Left lobe of liver (tissue), 2 donors: ENCODE measurements around the gene C10orf62. TPM values are rescaled to one million over a fixed set of nuclear protein-coding genes. Genes with fewer than 3 reads are reported as not detected.
"Not testable (repeated sequence)": the region's sequence is repeated elsewhere in the genome, so short reads cannot be mapped to it uniquely, and the experiment has no call there.

Experiments
- ATAC-seq: fragments of 200-7000 bp; cut with Tn5 transposase; one replicate; pipeline ENCODE4 v1.9.1; 2020; ENCODE audit warnings: mild to moderate bottlenecking, moderate library complexity
- DNase-seq: peaks from one replicate; pipeline ENCODE4 v3.0.0-alpha.2; 2020; ENCODE audit warnings: low spot score
- total RNA-seq: library from RNA; stranded (reverse); gene quantifications from one replicate; pipeline ENCODE4 v1.2.1, GENCODE V29; 2021
- donor health status: DM: no; HTN: no; CAD: no; lungs with moderate emphysema.
- donor health status: DM: no; HTN: yes; CAD: no.

Gene C10orf62
- total RNA-seq, 1 donor from 2014 or later, result 3.7 TPM

DNA sequence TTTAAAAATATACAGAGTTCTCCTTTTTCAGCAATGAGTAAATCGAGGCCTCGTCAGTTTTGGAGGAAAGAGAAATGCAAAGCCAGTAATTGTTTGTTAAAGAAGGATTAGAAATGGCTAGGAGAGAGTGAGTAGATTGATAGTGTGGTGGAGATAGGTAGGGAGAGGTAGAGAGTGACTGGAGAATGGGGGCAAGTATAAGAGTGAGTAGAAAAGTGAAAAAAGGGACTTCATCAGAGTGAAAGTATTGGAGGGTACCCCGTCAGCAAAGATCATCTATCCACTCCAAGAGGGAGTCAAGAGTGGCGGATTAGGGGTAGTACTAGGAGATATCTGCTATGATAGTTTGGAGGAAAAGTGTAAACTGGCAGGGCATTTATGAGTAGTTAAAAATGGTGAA, 26.2 kb upstream of the C10orf62 start:
- DNase-seq (no peak), ATAC-seq (no peak)

GRCh38 chr10:97564776-97565175, 24.7 kb upstream of the C10orf62 start:
- ATAC-seq (no peak), DNase-seq (no peak)

DNA sequence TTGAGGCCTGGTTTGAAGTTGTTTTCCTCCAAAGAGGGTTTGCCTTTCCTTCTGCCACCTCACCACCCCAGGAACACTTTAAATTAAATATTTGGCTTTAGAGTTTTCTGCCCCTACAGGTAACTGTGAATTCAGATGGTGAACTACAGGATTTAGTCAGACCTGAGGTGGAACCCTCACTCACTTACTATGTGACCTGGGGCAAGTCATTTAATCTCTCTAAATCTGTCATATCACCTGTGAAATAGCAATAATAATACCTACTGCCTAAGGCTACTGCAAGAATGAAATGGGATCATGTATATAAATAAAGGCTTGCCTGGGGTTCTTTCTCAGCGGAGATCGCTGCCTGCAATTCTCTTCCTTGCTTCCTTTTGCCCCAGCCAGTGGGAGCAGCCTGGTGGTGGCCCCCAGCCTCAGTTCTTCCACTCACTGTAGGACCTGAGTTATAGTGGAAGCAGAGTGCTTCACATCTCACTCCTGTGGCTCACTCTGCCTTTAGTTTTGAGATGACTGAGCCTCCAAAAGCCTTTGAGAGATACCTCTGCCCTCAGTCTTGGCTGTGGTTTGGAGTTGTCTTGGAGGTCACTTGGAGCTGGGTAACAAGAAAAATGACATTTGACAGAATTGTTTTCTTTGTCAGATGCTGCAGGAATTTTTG, 23.1 kb upstream of the C10orf62 start:
- no peak for ATAC-seq
- DNase-seq, result no peak

- DNase-seq (no peak), ATAC-seq (no peak)
Observed at GRCh38 chr10:97567891-97568290, 21.6 kb upstream of the C10orf62 start.

- ATAC-seq (no peak), DNase-seq (no peak)
Observed at GRCh38 chr10:97570146-97570788, 19.3 kb upstream of the C10orf62 start.

DNA sequence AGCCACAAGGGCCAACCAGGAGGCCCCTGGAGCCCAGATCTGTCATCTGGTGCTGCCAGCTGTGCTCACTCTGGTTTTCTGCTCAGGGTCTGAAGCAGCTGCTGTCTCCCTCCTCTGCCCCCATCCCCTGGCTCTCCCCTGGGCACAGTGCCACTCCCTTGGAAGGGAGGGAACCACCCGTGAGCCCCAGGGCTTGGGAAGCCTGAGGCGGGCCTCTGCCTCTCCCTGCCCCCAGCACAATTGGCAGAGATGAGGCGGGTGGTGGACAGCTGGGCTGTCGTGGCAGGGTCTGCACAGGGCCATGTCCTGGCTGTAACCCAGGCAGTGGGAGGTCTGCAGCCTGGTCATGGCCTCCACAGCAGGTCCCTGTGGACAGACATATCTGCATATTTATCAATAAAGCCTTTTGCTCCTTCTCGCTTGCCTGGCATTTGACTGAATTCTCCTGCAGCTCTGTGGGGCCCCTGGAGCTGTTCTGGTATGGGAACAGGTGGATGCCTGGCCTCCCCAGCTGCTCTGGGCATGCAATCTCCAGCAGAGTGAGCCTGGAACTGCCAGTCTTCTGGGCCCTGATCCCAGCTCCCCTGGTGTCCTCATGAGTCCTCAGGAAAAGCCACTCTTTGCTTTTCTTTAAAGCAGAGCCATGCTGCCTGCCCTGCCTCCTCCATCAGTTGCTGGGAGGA, 18.6 kb upstream of the C10orf62 start:
- DNase-seq, result no peak
- ATAC-seq, result no peak

- no peak for ATAC-seq
- no peak for DNase-seq
Observed at GRCh38 chr10:97571622-97572021, 17.9 kb upstream of the C10orf62 start.

- DNase-seq, result peak; percentile 89
- ATAC-seq, result peak; percentile 88
Observed at GRCh38 chr10:97572214-97572989, 17.1 kb upstream of the C10orf62 start, which contains the start of gene ANKRD2. TSS of gene ANKRD2 (plus strand) at chr10:97572779. CDS start at chr10:97572789, 10 bp downstream.

GRCh38 chr10:97573021-97573420, 16.5 kb upstream of the C10orf62 start:
- DNase-seq (no peak), ATAC-seq (no peak)

DNA sequence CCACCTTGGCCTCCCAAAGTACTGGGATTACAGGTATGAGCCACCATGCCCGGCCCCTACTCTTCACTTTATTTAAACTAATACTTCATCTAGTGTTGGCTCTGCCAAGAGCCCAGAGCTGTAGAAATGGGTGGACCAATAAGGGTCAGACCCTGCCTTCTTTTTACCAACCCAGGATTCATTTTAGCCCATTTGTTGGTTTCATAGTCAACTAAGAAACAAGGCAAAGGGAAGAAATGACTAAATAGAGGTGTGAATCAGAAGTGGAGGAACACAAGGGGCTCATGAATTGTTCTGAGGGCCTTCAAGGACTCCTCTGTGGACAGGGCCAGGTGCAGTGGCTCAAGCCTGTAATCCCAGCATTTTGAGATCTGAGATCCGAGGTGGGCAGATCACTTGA, 15.8 kb upstream of the C10orf62 start:
- no peak for DNase-seq
- ATAC-seq, result no peak

GRCh38 chr10:97574374-97575126, 15.0 kb upstream of the C10orf62 start:
- DNase-seq, result peak; percentile 90
- peak; percentile 85 for ATAC-seq

DNA sequence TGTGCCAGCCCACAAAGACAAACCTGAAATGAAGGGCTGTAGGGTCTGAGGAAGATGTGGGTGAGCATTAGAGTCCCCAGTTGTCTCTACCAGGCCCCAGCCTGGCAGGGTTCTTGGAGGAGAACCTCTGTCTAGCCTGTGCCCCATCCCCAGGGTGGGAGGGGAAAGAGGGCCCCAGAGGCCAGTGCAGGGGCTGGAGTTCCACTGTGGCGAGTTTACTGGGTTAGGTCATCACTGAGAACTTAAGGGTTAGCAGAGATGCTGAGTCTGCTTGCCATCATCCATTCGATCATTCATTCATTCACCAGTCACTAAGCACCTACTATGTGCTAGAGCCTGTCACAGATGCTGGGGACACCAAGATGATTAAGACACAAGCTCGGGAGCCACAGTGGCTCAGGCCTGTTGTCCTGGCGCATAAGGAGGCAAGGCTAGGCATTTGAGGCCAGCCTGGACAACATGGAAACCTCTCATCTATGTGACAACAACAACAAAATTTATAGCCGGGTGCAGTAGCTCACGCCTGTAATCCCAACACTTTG, 14.3 kb upstream of the C10orf62 start:
- no peak for ATAC-seq
- DNase-seq, result no peak

- DNase-seq, ATAC-seq: not testable (repeated sequence)
Observed at GRCh38 chr10:97576487-97576886, 13.0 kb upstream of the C10orf62 start.

DNA sequence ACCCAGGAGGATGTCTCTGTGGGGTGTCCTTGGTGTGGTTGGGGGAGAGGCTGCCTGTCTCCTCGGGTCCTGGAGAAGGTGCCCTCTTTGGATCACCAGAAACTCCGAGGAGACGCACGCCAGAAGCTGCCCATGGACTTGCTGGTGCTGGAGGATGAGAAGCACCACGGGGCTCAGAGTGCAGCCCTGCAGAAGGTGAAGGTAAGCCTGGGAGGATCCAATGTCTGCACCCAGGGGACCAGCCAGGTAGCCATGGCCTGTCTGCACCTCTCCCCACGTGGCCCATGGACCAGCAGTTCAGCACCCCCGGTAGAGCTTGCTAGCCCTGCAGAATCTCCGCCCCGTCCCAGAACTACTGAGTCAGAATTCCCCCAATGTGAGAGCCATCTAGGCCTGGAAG, 11.8 kb upstream of the C10orf62 start:
- ATAC-seq (no peak), DNase-seq (no peak)

- no peak for ATAC-seq
Observed at GRCh38 chr10:97578171-97578844, 11.2 kb upstream of the C10orf62 start.

GRCh38 chr10:97580421-97581367, 8.8 kb upstream of the C10orf62 start:
- no peak for DNase-seq
- ATAC-seq, result no peak

More at GRCh38 chr10:97578171-97578844, 11.2 kb upstream of the C10orf62 start:
- DNase-seq, result no peak

DNA sequence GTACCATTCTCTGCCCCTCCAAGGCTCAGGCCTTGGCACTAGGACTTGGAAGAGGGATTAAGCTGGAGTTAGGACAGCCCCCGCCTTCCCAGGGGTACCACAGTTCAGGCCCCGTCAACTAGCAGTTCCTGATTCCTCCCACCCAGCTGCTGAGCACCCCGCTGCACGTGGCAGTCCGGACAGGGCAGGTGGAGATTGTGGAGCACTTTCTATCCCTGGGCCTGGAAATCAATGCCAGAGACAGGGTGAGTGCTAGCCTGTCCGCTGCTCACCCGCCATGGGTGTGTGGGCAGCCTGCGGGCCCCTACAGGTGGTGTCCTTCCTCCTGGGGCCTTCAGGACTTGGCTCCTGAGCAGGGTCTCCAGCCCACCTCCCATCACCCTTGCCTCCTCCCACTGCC, 7.4 kb upstream of the C10orf62 start:
- DNase-seq, result no peak
- ATAC-seq, result no peak

DNA sequence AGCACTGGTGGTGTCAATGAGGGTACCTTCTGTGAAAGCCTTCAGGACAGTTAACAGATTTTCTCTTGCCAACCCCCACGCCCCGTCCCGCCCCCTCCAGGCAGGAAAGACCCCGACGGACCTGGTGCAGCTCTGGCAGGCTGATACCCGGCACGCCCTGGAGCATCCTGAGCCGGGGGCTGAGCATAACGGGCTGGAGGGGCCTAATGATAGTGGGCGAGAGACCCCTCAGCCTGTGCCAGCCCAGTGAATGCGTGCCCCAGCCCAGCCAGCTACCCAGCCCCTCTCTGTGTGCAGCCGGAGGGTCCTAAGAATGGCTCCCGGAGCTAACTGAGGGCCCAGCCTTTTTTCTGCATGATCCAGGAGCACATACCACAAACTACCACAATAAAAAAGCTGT, 6.0 kb upstream of the C10orf62 start:
- ATAC-seq (no peak), DNase-seq (no peak)
